HEK293 (cell line): Measurements from ENCODE around the gene NEO1.

Source experiments
- CTCF ChIP-seq: fragments of 450-650 bp; formaldehyde crosslinking; IDR thresholded peaks from 2 replicates; pipeline ENCODE4 v1.5.1; 2016; ENCODE audit warnings: missing biosample characterization, missing genetic modification characterization
- SALL2 ChIP-seq: fragments of 450-650 bp; formaldehyde crosslinking; IDR thresholded peaks from 2 replicates; pipeline ENCODE4 v1.5.0; 2017; ENCODE audit warnings: missing biosample characterization, mild to moderate bottlenecking, missing genetic modification characterization, borderline replicate concordance
- TCF7L2 ChIP-seq: IDR thresholded peaks from 2 replicates; pipeline ENCODE4 v1.6.1; 2011; ENCODE audit warnings: low read depth, mild to moderate bottlenecking, inconsistent platforms, low read length, moderate library complexity, borderline replicate concordance
- YY1 ChIP-seq: fragments of 450-650 bp; formaldehyde crosslinking; IDR thresholded peaks from 2 replicates; pipeline ENCODE4 v1.5.1; 2018; ENCODE audit warnings: missing biosample characterization, missing genetic modification characterization
- ZBTB49 ChIP-seq: fragments of 450-650 bp; formaldehyde crosslinking; IDR thresholded peaks from 2 replicates; pipeline ENCODE4 v1.5.1; 2016; ENCODE audit warnings: missing biosample characterization, missing genetic modification characterization, low read depth
- ZNF140 ChIP-seq: fragments of 450-650 bp; formaldehyde crosslinking; IDR thresholded peaks from 2 replicates; pipeline ENCODE4 v1.5.1; 2016; ENCODE audit warnings: missing biosample characterization, missing genetic modification characterization
- ZNF146 ChIP-seq: fragments of 450-650 bp; formaldehyde crosslinking; IDR thresholded peaks from 2 replicates; pipeline ENCODE4 v1.5.1; 2016; ENCODE audit warnings: missing biosample characterization, missing genetic modification characterization
- ZNF18 ChIP-seq: fragments of 450-650 bp; formaldehyde crosslinking; IDR thresholded peaks from 2 replicates; pipeline ENCODE4 v1.5.1; 2016; ENCODE audit warnings: missing biosample characterization, missing genetic modification characterization
- ZNF266 ChIP-seq: fragments of 450-650 bp; formaldehyde crosslinking; IDR thresholded peaks from 2 replicates; pipeline ENCODE4 v1.5.1; 2016; ENCODE audit warnings: missing biosample characterization, missing genetic modification characterization, low read depth
- ZNF274 ChIP-seq, 2 experiments: fragments of 200-500 bp in 1 of 2; fragments of 450-650 bp in 1 of 2; sonication (Bioruptor generic) in 1 of 2; formaldehyde crosslinking in 1 of 2; IDR thresholded peaks; 2 replicates each; pipeline versions ENCODE4 v1.5.1 to v1.6.1; 2014 to 2016; ENCODE audit warnings: borderline replicate concordance in 1 of 2, inconsistent platforms in 1 of 2, low read length in 1 of 2, missing biosample characterization in 1 of 2, missing genetic modification characterization in 1 of 2
- ZNF585B ChIP-seq: fragments of 450-650 bp; formaldehyde crosslinking; IDR thresholded peaks from 2 replicates; pipeline ENCODE4 v1.5.1; 2016; ENCODE audit warnings: missing biosample characterization, missing genetic modification characterization
- ZNF707 ChIP-seq: fragments of 450-650 bp; formaldehyde crosslinking; IDR thresholded peaks from 2 replicates; pipeline ENCODE4 v1.5.1; 2016; ENCODE audit warnings: missing biosample characterization, missing genetic modification characterization

GRCh38 chr15:73120269-73120668 is 68.0 kb downstream of the NEO1 start:
- TF ChIP-seq ZNF707 (no peak), ZNF146 (tag by site-specific recombination) (no peak), SALL2 (tag by site-specific recombination) (no peak), ZNF274 (IDR thresholded peaks at IDR 0.05; ENCODE audit: low read length) (no peak), ZNF274 (tag by site-specific recombination; IDR thresholded peaks at IDR 0.05; ENCODE audit: borderline replicate concordance) (no peak), ZNF585B (tag by site-specific recombination) (no peak), CTCF (tag by site-specific recombination) (no peak), ZNF140 (no peak), ZNF266 (no peak), TCF7L2 (no peak), ZNF18 (tag by site-specific recombination) (no peak), ZBTB49 (tag by site-specific recombination) (no peak), YY1 (tag by site-specific recombination) (no peak)
